Neural progenitor cell (in vitro differentiated cells): ENCODE results near the gene SNUPN. TPM values are rescaled to one million over a fixed set of nuclear protein-coding genes. Genes with fewer than 3 reads are reported as not detected.

Source experiments
- DNase-seq: peaks from one replicate; pipeline ENCODE4 v3.0.0-alpha.2; 2016; ENCODE audit warnings: low spot score
- H2AFZ ChIP-seq: fragments of 200-600 bp; sonication (generic); replicated peaks from 2 replicates; pipeline ENCODE4 v1.6.1; 2016; ENCODE audit warnings: antibody characterized with exemption
- H3F3A ChIP-seq: fragments of 200-600 bp; sonication (generic); 2 replicates; pipeline ENCODE4 v1.6.1; 2016; ENCODE audit warnings: antibody characterized with exemption, low read depth
- H3K27ac ChIP-seq: fragments of 200-600 bp; sonication (generic); 2 replicates; pipeline ENCODE4 v1.5.1; 2016; ENCODE audit warnings: mild to moderate bottlenecking
- H3K27me3 ChIP-seq: fragments of 200-600 bp; sonication (generic); 2 replicates; pipeline ENCODE4 v1.6.1; 2016; ENCODE audit warnings: mild to moderate bottlenecking, moderate library complexity
- H3K36me3 ChIP-seq: fragments of 200-600 bp; sonication (generic); 2 replicates; pipeline ENCODE4 v1.5.1; 2016
- H3K4me1 ChIP-seq: fragments of 200-600 bp; sonication (generic); 2 replicates; pipeline ENCODE4 v1.6.1; 2016; ENCODE audit warnings: mixed run types
- H3K4me2 ChIP-seq: fragments of 200-600 bp; sonication (generic); 2 replicates; pipeline ENCODE4 v1.6.1; 2016
- H3K4me3 ChIP-seq: fragments of 200-600 bp; sonication (generic); 2 replicates; pipeline ENCODE4 v1.5.1; 2016
- H3K79me2 ChIP-seq: fragments of 200-600 bp; sonication (generic); 2 replicates; pipeline ENCODE4 v1.6.1; 2016; ENCODE audit warnings: low read depth
- H3K9ac ChIP-seq: fragments of 200-600 bp; sonication (generic); 2 replicates; pipeline ENCODE4 v1.6.1; 2016
- H3K9me3 ChIP-seq: fragments of 200-600 bp; sonication (generic); 2 replicates; pipeline ENCODE4 v1.5.1; 2016; ENCODE audit warnings: low read depth
- H4K20me1 ChIP-seq: fragments of 200-600 bp; sonication (generic); 2 replicates; pipeline ENCODE4 v1.6.1; 2016; ENCODE audit warnings: low read depth
- H3K27ac Mint-ChIP-seq: 3 replicates; pipeline ENCODE4 v1.8.0; 2021; ENCODE audit warnings: mixed read lengths
- H3K27me3 Mint-ChIP-seq: 2 replicates; pipeline ENCODE4 v1.8.0; 2022; ENCODE audit warnings: low read depth, mild to moderate bottlenecking, inconsistent platforms, moderate library complexity, mixed read lengths; ENCODE audit not compliant: insufficient read depth
- H3K36me3 Mint-ChIP-seq: 3 replicates; pipeline ENCODE4 v1.8.0; 2021; ENCODE audit warnings: mixed read lengths
- H3K4me1 Mint-ChIP-seq: 3 replicates; pipeline ENCODE4 v1.8.0; 2021; ENCODE audit warnings: mixed read lengths
- H3K4me3 Mint-ChIP-seq: 3 replicates; pipeline ENCODE4 v1.8.0; 2021; ENCODE audit warnings: mild to moderate bottlenecking, moderate library complexity, mixed read lengths
- H3K9me3 Mint-ChIP-seq: 3 replicates; pipeline ENCODE4 v1.8.0; 2020; ENCODE audit warnings: mixed read lengths
- CTCF ChIP-seq: fragments of 200-600 bp; sonication (generic); IDR thresholded peaks from 2 replicates; pipeline ENCODE4 v1.5.1; 2017; ENCODE audit warnings: antibody characterized with exemption, mild to moderate bottlenecking
- EZH2 ChIP-seq: fragments of 200-600 bp; sonication (generic); IDR thresholded peaks from 2 replicates; pipeline ENCODE4 v1.6.1; 2017; ENCODE audit warnings: antibody characterized with exemption, mild to moderate bottlenecking, moderate library complexity
- EZH2phosphoT487 ChIP-seq: fragments of 200-600 bp; sonication (generic); IDR thresholded peaks from 2 replicates; pipeline ENCODE4 v1.6.1; 2017; ENCODE audit warnings: antibody characterized with exemption
- total RNA-seq: library from RNA; depleted of rRNA; stranded (reverse); fragments of >200 nt; gene quantifications from 2 replicates; pipeline ENCODE4 v1.2.3, GENCODE V29; 2015; ENCODE audit warnings: low replicate concordance

The SNUPN gene
- total RNA-seq, 1 donor from 2014 or later, result 18.4 TPM

- H3K27ac ChIP-seq, result no peak overlapping the region
- Mint-ChIP-seq H3K36me3 (no peaks in the 10 kb centered on the region), H3K9me3 (no peaks in the 10 kb centered on the region), H3K4me1 (peaks cover 26% of the 10 kb centered on the region), H3K27me3 (peaks cover 11% of the 10 kb centered on the region), H3K4me3 (peak overlapping the region; percentile 36), H3K27ac (no peak overlapping the region)
- no peak overlapping the region for H3K9ac ChIP-seq
- H4K20me1 ChIP-seq, result peaks cover 12% of the 10 kb centered on the region
- H3K9me3 ChIP-seq, result no peaks in the 10 kb centered on the region
- no peak overlapping the region for H3K4me3 ChIP-seq
- DNase-seq, result no peak
- no peak overlapping the region for H2AFZ ChIP-seq
- no peak overlapping the region for H3K4me2 ChIP-seq
- peaks cover 17% of the 10 kb centered on the region for H3K79me2 ChIP-seq
- peaks cover 19% of the 10 kb centered on the region for H3K27me3 ChIP-seq
- peaks cover 46% of the 10 kb centered on the region for H3F3A ChIP-seq
- H3K36me3 ChIP-seq, result no peaks in the 10 kb centered on the region
- H3K4me1 ChIP-seq, result peaks cover 7% of the 10 kb centered on the region
- TF ChIP-seq CTCF (no peak), EZH2 (no peak), EZH2phosphoT487 (no peak)
Observed at GRCh38 chr15:75644376-75644775, 18.9 kb upstream of the SNUPN start.

GRCh38 chr15:75641603-75642002, 16.1 kb upstream of the SNUPN start:
- H3K4me1 Mint-ChIP-seq, result peaks cover 31% of the 10 kb centered on the region
- peaks cover 2% of the 10 kb centered on the region for H3K36me3 Mint-ChIP-seq
- DNase-seq, result no peak
- Histone ChIP-seq H3K27me3 (peaks cover 13% of the 10 kb centered on the region), H2AFZ (no peak overlapping the region), H3K9me3 (no peaks in the 10 kb centered on the region), H3K4me3 (no peak overlapping the region), H3K9ac (no peak overlapping the region), H3K4me2 (no peak overlapping the region), H3K36me3 (no peaks in the 10 kb centered on the region), H3F3A (peaks cover 31% of the 10 kb centered on the region), H3K27ac (no peak overlapping the region), H4K20me1 (peaks cover 31% of the 10 kb centered on the region), H3K4me1 (no peaks in the 10 kb centered on the region), H3K79me2 (peaks cover 34% of the 10 kb centered on the region)
- no peak overlapping the region for H3K4me3 Mint-ChIP-seq
- H3K9me3 Mint-ChIP-seq, result no peaks in the 10 kb centered on the region
- TF ChIP-seq EZH2 (no peak), CTCF (no peak), EZH2phosphoT487 (no peak)
- no peak overlapping the region for H3K27ac Mint-ChIP-seq
- H3K27me3 Mint-ChIP-seq, result peaks cover 10% of the 10 kb centered on the region

- Histone ChIP-seq H4K20me1 (peaks cover 31% of the 10 kb centered on the region), H3K9me3 (no peaks in the 10 kb centered on the region), H3K9ac (no peak overlapping the region), H2AFZ (peak overlapping the region; percentile 60), H3K27ac (no peak overlapping the region), H3K4me3 (peak overlapping the region; percentile 91), H3K36me3 (no peaks in the 10 kb centered on the region), H3F3A (peaks cover 26% of the 10 kb centered on the region), H3K4me2 (peak overlapping the region; percentile 78), H3K79me2 (peaks cover 36% of the 10 kb centered on the region), H3K4me1 (no peaks in the 10 kb centered on the region), H3K27me3 (peaks cover 9% of the 10 kb centered on the region)
- peaks cover 2% of the 10 kb centered on the region for H3K36me3 Mint-ChIP-seq
- no peak for DNase-seq
- no peaks in the 10 kb centered on the region for H3K9me3 Mint-ChIP-seq
- H3K4me1 Mint-ChIP-seq, result peaks cover 30% of the 10 kb centered on the region
- peaks cover 9% of the 10 kb centered on the region for H3K27me3 Mint-ChIP-seq
- H3K27ac Mint-ChIP-seq, result peak overlapping the region; percentile 42
- peak overlapping the region; percentile 90 for H3K4me3 Mint-ChIP-seq
- TF ChIP-seq EZH2phosphoT487 (no peak), EZH2 (no peak), CTCF (no peak)
Observed at GRCh38 chr15:75641179-75641503, 15.6 kb upstream of the SNUPN start.
